ENCODE data around the gene TBCA. TPM values are rescaled to one million over a fixed set of nuclear protein-coding genes. Genes with fewer than 3 reads are reported as not detected.

The TBCA gene
- total and polyA plus RNA-seq, 2 of the 13 experiments (the other 11 are each of a cell fraction or from before 2014, with no cell fraction given) = 93.8 to 309 TPM

DNA sequence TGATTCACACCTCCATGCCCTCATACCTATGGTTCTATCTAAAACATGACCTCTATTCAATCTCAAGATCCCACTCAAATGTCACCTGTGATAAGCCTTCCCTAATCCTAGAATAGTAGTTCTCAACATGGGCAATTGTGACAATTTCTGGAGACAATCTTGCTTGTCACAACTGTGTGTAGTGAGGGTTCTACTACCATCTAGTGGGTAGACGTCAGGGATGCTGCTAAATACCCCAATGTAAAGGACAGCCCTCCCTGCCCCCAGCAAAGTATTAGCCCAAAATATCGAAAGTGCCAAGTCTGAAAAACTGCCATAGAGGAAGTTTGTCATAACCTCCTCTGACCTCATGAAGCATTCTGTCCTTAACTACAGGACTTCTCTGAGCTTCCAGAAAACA lies 32.0 kb downstream of the TBCA start:
- FAIRE-seq (no peak), ATAC-seq (no peak), DNase-seq (ENCODE audit: low spot score) (no peak)
- Histone ChIP-seq H3K4me1 (ENCODE audit: insufficient read depth, low read length) (no peaks in the 10 kb centered on the region), H3K36me3 (replicated peaks in 1 of 2; ENCODE audit: control insufficient read depth in 1 of 2, insufficient read depth in 2 of 2, low read length in 2 of 2) (no peaks in the 10 kb centered on the region; a peak in 2 of 5 replicates), H3K9me3 (ENCODE audit: low read length) (no peaks in the 10 kb centered on the region), H2AFZ (ENCODE audit: low read length) (no peak overlapping the region), H3K4me3 (replicated peaks in 1 of 3; ENCODE audit: insufficient read depth in 1 of 3, low read depth in 2 of 3, low read length in 3 of 3) (no peak overlapping the region), H3K79me2 (ENCODE audit: insufficient read depth, low read length) (peaks cover 71% of the 10 kb centered on the region), H4K20me1 (ENCODE audit: insufficient read depth, low read length) (peaks cover 7% of the 10 kb centered on the region; the same call in 1 of the 2 replicates), H3K27ac (ENCODE audit: extremely low read length, insufficient read depth, low read length) (no peak overlapping the region), H3K4me2 (ENCODE audit: low read depth, low read length) (no peak overlapping the region), H3K9ac (ENCODE audit: insufficient read depth, low read depth, low read length) (no peak overlapping the region), H3K27me3 (ENCODE audit: control insufficient read depth in 1 of 2, insufficient read depth in 2 of 2, low read length in 2 of 2) (no peaks in the 10 kb centered on the region)
- ChIA-PET CTCF (ENCODE audit: low intra/inter-chr PET ratio, low total read pairs) (no interaction called here), POLR2A (interaction anchor here (0.7 kb wide), 1 partner anchor 425 kb away, joined by 3 read pairs; no protein-coding TSS in a partner anchor)
- 93% methylated on average over 2 of the region's 2 CpGs for WGBS (ENCODE audit: low lambda C conversion rate)
- intact Hi-C loops (cut with micrococcal nuclease; ENCODE audit: unreplicated experiment) (no loop called here), in situ Hi-C loops (cut with HindIII; ENCODE audit: extremely low pct_ligation_motif_present, low pct_unique_long_range_greater_than_20kb) (no loop called here)
- no peak for TF ChIP-seq SALL2 (CRISPR knock-in tag; IDR thresholded peaks at IDR 0.05)
- TF ChIP-seq ZNF546 (CRISPR knock-in tag; conservative IDR thresholded peaks at IDR 0.05) = no peak
- no peak for TF ChIP-seq HHEX (CRISPR knock-in tag; IDR thresholded peaks at IDR 0.05)
- no peak for TF ChIP-seq ZNF24 (IDR thresholded peaks at IDR 0.05)
- no peak for TF ChIP-seq JDP2 (CRISPR knock-in tag; IDR thresholded peaks at IDR 0.05; ENCODE audit: borderline replicate concordance)
- no peak for TF ChIP-seq LCORL (IDR thresholded peaks at IDR 0.05)
- no peak for TF ChIP-seq LCORL (CRISPR knock-in tag; IDR thresholded peaks at IDR 0.05)
- no peak for TF ChIP-seq ZNF292 (CRISPR knock-in tag; IDR thresholded peaks at IDR 0.05; ENCODE audit: borderline replicate concordance, low read depth)
- TF ChIP-seq, protein P1, sequence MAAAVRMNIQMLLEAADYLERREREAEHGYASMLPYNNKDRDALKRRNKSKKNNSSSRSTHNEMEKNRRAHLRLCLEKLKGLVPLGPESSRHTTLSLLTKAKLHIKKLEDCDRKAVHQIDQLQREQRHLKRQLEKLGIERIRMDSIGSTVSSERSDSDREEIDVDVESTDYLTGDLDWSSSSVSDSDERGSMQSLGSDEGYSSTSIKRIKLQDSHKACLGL (CRISPR knock-in tag; IDR thresholded peaks at IDR 0.05) = no peak
- no peak for TF ChIP-seq NFE2 (CRISPR knock-in tag; IDR thresholded peaks at IDR 0.05)
- no peak for TF ChIP-seq ZNF557 (CRISPR knock-in tag; IDR thresholded peaks at IDR 0.05)
- TF ChIP-seq, protein P2, sequence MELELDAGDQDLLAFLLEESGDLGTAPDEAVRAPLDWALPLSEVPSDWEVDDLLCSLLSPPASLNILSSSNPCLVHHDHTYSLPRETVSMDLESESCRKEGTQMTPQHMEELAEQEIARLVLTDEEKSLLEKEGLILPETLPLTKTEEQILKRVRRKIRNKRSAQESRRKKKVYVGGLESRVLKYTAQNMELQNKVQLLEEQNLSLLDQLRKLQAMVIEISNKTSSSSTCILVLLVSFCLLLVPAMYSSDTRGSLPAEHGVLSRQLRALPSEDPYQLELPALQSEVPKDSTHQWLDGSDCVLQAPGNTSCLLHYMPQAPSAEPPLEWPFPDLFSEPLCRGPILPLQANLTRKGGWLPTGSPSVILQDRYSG (CRISPR knock-in tag; IDR thresholded peaks at IDR 0.05) = no peak
- TF ChIP-seq, protein P3, sequence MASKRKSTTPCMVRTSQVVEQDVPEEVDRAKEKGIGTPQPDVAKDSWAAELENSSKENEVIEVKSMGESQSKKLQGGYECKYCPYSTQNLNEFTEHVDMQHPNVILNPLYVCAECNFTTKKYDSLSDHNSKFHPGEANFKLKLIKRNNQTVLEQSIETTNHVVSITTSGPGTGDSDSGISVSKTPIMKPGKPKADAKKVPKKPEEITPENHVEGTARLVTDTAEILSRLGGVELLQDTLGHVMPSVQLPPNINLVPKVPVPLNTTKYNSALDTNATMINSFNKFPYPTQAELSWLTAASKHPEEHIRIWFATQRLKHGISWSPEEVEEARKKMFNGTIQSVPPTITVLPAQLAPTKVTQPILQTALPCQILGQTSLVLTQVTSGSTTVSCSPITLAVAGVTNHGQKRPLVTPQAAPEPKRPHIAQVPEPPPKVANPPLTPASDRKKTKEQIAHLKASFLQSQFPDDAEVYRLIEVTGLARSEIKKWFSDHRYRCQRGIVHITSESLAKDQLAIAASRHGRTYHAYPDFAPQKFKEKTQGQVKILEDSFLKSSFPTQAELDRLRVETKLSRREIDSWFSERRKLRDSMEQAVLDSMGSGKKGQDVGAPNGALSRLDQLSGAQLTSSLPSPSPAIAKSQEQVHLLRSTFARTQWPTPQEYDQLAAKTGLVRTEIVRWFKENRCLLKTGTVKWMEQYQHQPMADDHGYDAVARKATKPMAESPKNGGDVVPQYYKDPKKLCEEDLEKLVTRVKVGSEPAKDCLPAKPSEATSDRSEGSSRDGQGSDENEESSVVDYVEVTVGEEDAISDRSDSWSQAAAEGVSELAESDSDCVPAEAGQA (IDR thresholded peaks at IDR 0.05; ENCODE audit: low read depth) = no peak
- TF ChIP-seq, protein P3 (CRISPR knock-in tag; IDR thresholded peaks at IDR 0.05; ENCODE audit: borderline replicate concordance) = no peak
- TF ChIP-seq, protein P4, sequence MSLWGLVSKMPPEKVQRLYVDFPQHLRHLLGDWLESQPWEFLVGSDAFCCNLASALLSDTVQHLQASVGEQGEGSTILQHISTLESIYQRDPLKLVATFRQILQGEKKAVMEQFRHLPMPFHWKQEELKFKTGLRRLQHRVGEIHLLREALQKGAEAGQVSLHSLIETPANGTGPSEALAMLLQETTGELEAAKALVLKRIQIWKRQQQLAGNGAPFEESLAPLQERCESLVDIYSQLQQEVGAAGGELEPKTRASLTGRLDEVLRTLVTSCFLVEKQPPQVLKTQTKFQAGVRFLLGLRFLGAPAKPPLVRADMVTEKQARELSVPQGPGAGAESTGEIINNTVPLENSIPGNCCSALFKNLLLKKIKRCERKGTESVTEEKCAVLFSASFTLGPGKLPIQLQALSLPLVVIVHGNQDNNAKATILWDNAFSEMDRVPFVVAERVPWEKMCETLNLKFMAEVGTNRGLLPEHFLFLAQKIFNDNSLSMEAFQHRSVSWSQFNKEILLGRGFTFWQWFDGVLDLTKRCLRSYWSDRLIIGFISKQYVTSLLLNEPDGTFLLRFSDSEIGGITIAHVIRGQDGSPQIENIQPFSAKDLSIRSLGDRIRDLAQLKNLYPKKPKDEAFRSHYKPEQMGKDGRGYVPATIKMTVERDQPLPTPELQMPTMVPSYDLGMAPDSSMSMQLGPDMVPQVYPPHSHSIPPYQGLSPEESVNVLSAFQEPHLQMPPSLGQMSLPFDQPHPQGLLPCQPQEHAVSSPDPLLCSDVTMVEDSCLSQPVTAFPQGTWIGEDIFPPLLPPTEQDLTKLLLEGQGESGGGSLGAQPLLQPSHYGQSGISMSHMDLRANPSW (CRISPR knock-in tag; IDR thresholded peaks at IDR 0.05; ENCODE audit: borderline replicate concordance) = no peak
- BruUV-seq (replicated peaks) = no TSS peak

Measured in HepG2 (cell line).